SK-N-MC (cell line): ENCODE measurements around the gene UQCC5.

Source experiments
- EZH2 ChIP-seq: fragments of 200-600 bp; sonication (generic); IDR thresholded peaks from one replicate; pipeline ENCODE4 v1.6.1; 2017; ENCODE audit warnings: antibody characterized with exemption
- FOXP2 ChIP-seq: optimal IDR thresholded peaks from 2 replicates; pipeline ENCODE3; 2011; ENCODE audit warnings: mild to moderate bottlenecking, moderate library complexity; ENCODE audit not compliant: insufficient read depth; ENCODE audit errors: extremely low read length, control extremely low read depth
- POLR2AphosphoS5 ChIP-seq: IDR thresholded peaks from 2 replicates; pipeline ENCODE4 v1.6.1; 2012; ENCODE audit warnings: mild to moderate bottlenecking, low read depth, low read length, borderline replicate concordance

DNA sequence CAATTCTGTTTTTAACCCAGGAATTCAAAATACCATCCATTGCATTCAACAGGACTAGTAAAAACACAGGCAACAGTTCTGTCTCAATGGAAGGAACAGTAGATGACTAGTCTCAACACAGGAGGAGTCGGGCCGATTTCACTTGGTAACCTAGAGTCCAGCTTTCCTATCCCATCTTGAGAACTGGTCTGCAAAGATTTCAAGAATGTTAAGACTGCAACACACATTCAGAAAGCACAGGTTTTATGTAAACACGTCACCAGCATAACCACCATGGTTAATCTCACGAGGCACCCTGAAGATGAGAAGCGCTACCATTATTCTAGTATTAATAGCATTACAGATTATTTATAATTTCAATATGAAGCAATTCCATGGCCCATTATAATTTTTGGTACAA is 22.0 kb downstream of the UQCC5 start:
- TF ChIP-seq EZH2 (no peak), POLR2AphosphoS5 (no peak), FOXP2 (no peak)
